Measurements from ENCODE around the gene ERBB3. TPM values are rescaled to one million over a fixed set of nuclear protein-coding genes. Genes with fewer than 3 reads are reported as not detected.

The ERBB3 gene
- total RNA-seq, 1 donor from 2014 or later = under 0.01 TPM

GRCh38 chr12:56078931-56079722, 838 bp upstream of the ERBB3 start:
- DNase-seq (ENCODE audit: low read depth in 2 of 2) = peak; percentile 93 to 94

- DNase-seq (ENCODE audit: low read depth in 2 of 2) = no peak
Observed at GRCh38 chr12:56080556-56081138, 682 bp downstream of the ERBB3 start.

GRCh38 chr12:56081393-56082347, 1.7 kb downstream of the ERBB3 start:
- no peak for DNase-seq (ENCODE audit: low read depth in 2 of 2)

- DNase-seq (ENCODE audit: low read depth in 2 of 2) = no peak
Observed at GRCh38 chr12:56082382-56082781, 2.4 kb downstream of the ERBB3 start.

GRCh38 chr12:56082967-56083366, 3.0 kb downstream of the ERBB3 start:
- DNase-seq (ENCODE audit: low read depth in 2 of 2) = no peak

GRCh38 chr12:56084958-56085543, 5.1 kb downstream of the ERBB3 start:
- peak; percentile 9 to 36 for DNase-seq (ENCODE audit: low read depth in 2 of 2)

DNA sequence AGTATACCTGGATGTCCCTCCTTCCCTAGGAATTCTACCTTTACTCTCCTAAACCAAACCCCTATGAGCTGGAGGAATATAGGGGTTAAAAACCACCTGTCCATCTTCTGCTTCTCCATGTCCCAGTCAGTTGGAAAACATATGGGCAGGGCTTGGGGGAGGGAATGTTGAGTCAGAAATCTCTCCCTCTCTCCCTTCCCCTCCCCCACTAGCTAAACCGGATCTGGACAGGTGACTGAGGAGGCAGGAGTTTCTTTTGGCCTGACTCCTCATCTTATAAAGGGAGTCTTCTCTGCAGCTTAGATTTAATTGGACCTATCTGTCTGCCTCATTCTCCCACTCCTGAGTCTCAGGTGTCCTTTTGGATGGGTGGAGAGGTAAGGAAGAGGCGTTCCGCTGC, 6.1 kb downstream of the ERBB3 start:
- DNase-seq (ENCODE audit: low read depth in 2 of 2) = no peak

DNA sequence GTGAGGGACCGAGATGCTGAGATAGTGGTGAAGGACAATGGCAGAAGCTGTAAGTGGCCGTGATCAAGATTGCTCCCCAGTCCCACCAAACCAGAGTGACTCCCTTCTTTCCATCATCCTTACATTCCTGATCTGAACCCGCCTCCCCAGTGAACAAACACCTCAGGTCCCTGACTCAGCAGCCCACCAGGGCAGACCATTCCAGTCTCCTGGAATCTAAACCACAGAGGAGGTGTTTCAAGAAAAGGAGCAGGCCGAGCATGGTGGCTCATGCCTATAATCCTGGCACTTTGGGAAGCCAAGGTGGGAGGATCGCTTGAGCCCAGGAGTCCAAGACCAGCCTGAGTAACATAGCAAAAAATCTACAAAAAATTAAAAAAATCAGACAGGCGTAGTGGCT, 6.6 kb downstream of the ERBB3 start:
- no peak for DNase-seq (ENCODE audit: low read depth in 2 of 2)

DNA sequence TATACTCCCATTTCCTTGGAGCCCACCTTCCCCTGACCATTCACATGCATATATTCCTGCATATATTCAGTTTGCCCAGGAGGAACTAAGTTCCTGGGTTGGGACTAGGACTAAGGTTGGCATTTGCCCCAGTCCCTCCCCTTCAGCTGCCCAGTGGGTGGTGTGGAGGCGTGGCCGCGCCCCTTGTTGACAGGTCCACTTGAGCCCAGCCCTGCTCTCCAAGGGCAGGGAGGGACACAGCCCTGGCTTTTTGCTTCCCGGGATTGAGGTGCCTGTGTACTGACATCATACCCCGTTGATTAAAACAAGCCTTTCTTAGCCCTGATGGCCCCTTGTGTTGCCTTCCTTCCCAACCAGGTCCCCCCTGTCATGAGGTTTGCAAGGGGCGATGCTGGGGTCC, 7.3 kb downstream of the ERBB3 start:
- DNase-seq (ENCODE audit: low read depth in 2 of 2) = no peak

- no peak for DNase-seq (ENCODE audit: low read depth in 2 of 2)
Observed at GRCh38 chr12:56097738-56098137, 17.8 kb downstream of the ERBB3 start.

GRCh38 chr12:56098592-56098991, 18.6 kb downstream of the ERBB3 start:
- no peak for DNase-seq (ENCODE audit: low read depth in 2 of 2)

DNA sequence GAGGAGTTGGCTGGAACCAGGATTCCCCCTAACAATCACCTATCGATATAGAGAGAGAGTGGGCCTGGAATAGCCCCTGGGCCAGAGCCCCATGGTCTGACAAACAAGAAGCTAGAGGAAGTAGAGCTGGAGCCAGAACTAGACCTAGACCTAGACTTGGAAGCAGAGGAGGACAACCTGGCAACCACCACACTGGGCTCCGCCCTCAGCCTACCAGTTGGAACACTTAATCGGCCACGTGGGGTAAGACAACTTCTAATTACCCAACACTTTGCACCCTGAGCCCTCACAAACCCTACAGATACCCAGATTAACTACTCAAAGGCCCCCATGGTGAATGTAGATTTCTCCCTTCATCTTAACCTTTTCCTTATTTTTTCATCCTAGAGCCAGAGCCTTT, 19.8 kb downstream of the ERBB3 start:
- no peak for DNase-seq (ENCODE audit: low read depth in 2 of 2)

GRCh38 chr12:56101045-56101444, 21.1 kb downstream of the ERBB3 start:
- DNase-seq (ENCODE audit: low read depth in 2 of 2) = no peak

- DNase-seq (ENCODE audit: low read depth in 2 of 2) = no peak
Observed at GRCh38 chr12:56102683-56103065, 22.7 kb downstream of the ERBB3 start.

- DNase-seq (ENCODE audit: low read depth in 2 of 2) = no peak
Observed at GRCh38 chr12:56103066-56103711, 23.2 kb downstream of the ERBB3 start.

DNA sequence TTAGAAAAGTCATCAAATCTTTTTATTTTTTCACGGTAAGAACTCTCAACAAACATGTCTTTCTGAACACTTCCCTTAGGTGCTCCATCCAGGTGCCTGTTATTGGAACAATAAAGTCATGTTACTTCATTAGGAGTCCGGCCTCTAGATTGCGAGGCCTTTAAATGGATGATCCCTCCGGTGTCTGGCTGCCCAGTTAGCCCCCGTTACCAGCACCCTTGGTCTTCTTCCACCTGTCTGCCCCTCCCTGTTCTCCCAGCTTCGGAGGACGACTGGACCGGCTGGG, 23.8 kb downstream of the ERBB3 start:
- no peak for DNase-seq (ENCODE audit: low read depth in 2 of 2)

- DNase-seq (ENCODE audit: low read depth in 2 of 2) = peak; percentile 99 to 100
Observed at GRCh38 chr12:56104109-56104814, 24.3 kb downstream of the ERBB3 start, which contains the start of gene PA2G4. Gene PA2G4, plus strand, starts transcription at chr12:56104559. Its CDS starts 179 bp downstream, at chr12:56104738.

- peak; percentile 31 to 56 for DNase-seq (ENCODE audit: low read depth in 2 of 2)
Observed at GRCh38 chr12:56104815-56105608, 25.0 kb downstream of the ERBB3 start.

DNA sequence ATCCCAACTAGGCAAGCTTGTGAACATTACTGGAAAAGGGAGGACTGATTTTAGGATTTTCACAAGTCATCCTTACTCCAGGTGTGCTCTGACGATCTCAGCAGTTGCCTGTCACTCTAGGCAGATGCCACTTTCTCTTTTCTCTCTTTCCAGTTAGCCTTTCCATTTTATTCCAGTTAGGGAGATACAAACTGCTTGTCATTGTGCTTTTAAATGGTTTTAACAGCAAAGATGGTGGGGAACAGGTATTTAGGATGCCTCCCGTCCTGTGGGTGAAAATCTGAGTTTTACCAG, 25.6 kb downstream of the ERBB3 start:
- DNase-seq (ENCODE audit: low read depth in 2 of 2) = no peak

GRCh38 chr12:56107242-56107641, 27.3 kb downstream of the ERBB3 start:
- no peak for DNase-seq (ENCODE audit: low read depth in 2 of 2)
